GM12878 (cell line): ENCODE data around the gene ARFRP1. TPM values are rescaled to one million over a fixed set of nuclear protein-coding genes. Genes with fewer than 3 reads are reported as not detected.

ENCODE experiments used
- ATAC-seq: fragments of 200-7000 bp; cut with Tn5 transposase; 3 replicates; pipeline ENCODE4 v1.9.1; 2020; ENCODE audit warnings: mild to moderate bottlenecking, moderate library complexity
- BruUV-seq: library from RNA; stranded (reverse); fragments of 400-500 nt; replicated peaks from 2 replicates; lab custom pipeline; 2021; lab: Mats Ljungman, UMichigan
- CTCF ChIA-PET: fragments of 300-600 bp; sonication (Branson Sonifier 250); formaldehyde crosslinking; extraction: SDS; loops from one replicate; lab custom pipeline; 2021; ENCODE audit warnings: inconsistent platforms; lab: Yijun Ruan, JAX
- POLR2A ChIA-PET: fragments of 350-600 bp; formaldehyde crosslinking; extraction: SDS; loops from one replicate; lab custom pipeline; 2021; ENCODE audit warnings: inconsistent platforms; lab: Charles Lee
- RAD21 ChIA-PET: fragments of 300-600 bp; sonication (Branson Sonifier 250); formaldehyde crosslinking; loops from one replicate; lab custom pipeline; 2023; ENCODE audit warnings: antibody characterized with exemption; ENCODE audit not compliant: unreplicated experiment; lab: Charles Lee
- SMC1A ChIA-PET: fragments of 300-600 bp; sonication (Branson Sonifier 250); formaldehyde crosslinking; loops from one replicate; lab custom pipeline; 2023; ENCODE audit not compliant: unreplicated experiment, uncharacterized antibody; lab: Charles Lee
- DNase-seq: peaks from one replicate; pipeline ENCODE4 v3.0.0-alpha.2; 2011; ENCODE audit warnings: low read depth, low spot score
- FAIRE-seq: peaks from 3 replicates; lab custom pipeline; 2011; peaks lifted over from hg19 to GRCh38; lab: Jason Lieb, UNC
- H2AFZ ChIP-seq: 2 replicates; pipeline ENCODE4 v1.6.0; 2011; ENCODE audit warnings: low read depth, low read length, control low read depth; ENCODE audit not compliant: control insufficient read depth
- H3K27ac ChIP-seq: 2 replicates; pipeline ENCODE4 v1.5.1; 2011; ENCODE audit warnings: control low read depth; ENCODE audit not compliant: control insufficient read depth, insufficient read depth
- H3K27me3 ChIP-seq, 2 experiments: replicated peaks in 1 of 2; 2 replicates each; pipeline versions ENCODE4 v1.6.0 to v1.6.1; 2011; ENCODE audit warnings: low read length in 1 of 2; ENCODE audit not compliant: control insufficient read depth in 2 of 2, insufficient read depth in 2 of 2
- H3K36me3 ChIP-seq, 2 experiments: 2 replicates each; pipeline ENCODE4 v1.5.1; 2011; ENCODE audit warnings: low read length in 1 of 2; ENCODE audit not compliant: control insufficient read depth in 2 of 2, insufficient read depth in 2 of 2
- H3K4me1 ChIP-seq: 2 replicates; pipeline ENCODE4 v1.6.1; 2011; ENCODE audit warnings: mild to moderate bottlenecking, low read length, moderate library complexity, mixed read lengths; ENCODE audit not compliant: control insufficient read depth, insufficient read depth
- H3K4me2 ChIP-seq: 2 replicates; pipeline ENCODE4 v1.6.0; 2011; ENCODE audit warnings: control low read depth; ENCODE audit not compliant: control insufficient read depth, insufficient read depth
- H3K4me3 ChIP-seq: fragments of 200-600 bp; sonication (generic); 2 replicates; pipeline ENCODE4 v1.5.1; 2016
- H3K79me2 ChIP-seq: 2 replicates; pipeline ENCODE4 v1.6.0; 2011; ENCODE audit warnings: low read length; ENCODE audit not compliant: control insufficient read depth, insufficient read depth
- H3K9ac ChIP-seq: 2 replicates; pipeline ENCODE4 v1.8.0; 2011; ENCODE audit warnings: low read length, control low read depth, mixed read lengths; ENCODE audit not compliant: control insufficient read depth, insufficient read depth
- H3K9me3 ChIP-seq: replicated peaks from 3 replicates; pipeline ENCODE4 v1.5.1; 2011; ENCODE audit warnings: mild to moderate bottlenecking, low read length; ENCODE audit not compliant: control insufficient read depth, insufficient read depth
- H4K20me1 ChIP-seq: 2 replicates; pipeline ENCODE4 v1.6.0; 2011; ENCODE audit not compliant: control insufficient read depth, insufficient read depth
- ATF3 ChIP-seq: IDR thresholded peaks from 2 replicates; pipeline ENCODE4 v1.6.1; 2011; ENCODE audit warnings: low read depth, mild to moderate bottlenecking, low read length, moderate library complexity, borderline replicate concordance; ENCODE audit errors: extremely low read depth
- CHD2 ChIP-seq: IDR thresholded peaks from 2 replicates; pipeline ENCODE4 v1.6.1; 2011; ENCODE audit warnings: low read depth, low read length, improper control_type of control experiment, borderline replicate concordance
- CREM ChIP-seq: IDR thresholded peaks from 2 replicates; pipeline ENCODE4 v1.6.1; 2014; ENCODE audit warnings: antibody characterized with exemption, low read depth
- E2F4 ChIP-seq: IDR thresholded peaks from 2 replicates; pipeline ENCODE4 v1.6.1; 2012; ENCODE audit warnings: low read depth, low read length, improper control_type of control experiment
- LARP7 ChIP-seq: fragments of 450-650 bp; IDR thresholded peaks from 2 replicates; pipeline ENCODE4 v1.6.1; 2017; ENCODE audit warnings: mild to moderate bottlenecking
- MEF2B ChIP-seq: fragments of 450-650 bp; IDR thresholded peaks from 2 replicates; pipeline ENCODE4 v1.6.1; 2018; ENCODE audit warnings: mild to moderate bottlenecking, moderate library complexity; ENCODE audit not compliant: partially characterized antibody, poor library complexity, severe bottlenecking
- POLR2A ChIP-seq: IDR thresholded peaks from 2 replicates; pipeline ENCODE4 v1.6.1; 2011; ENCODE audit warnings: low read depth, mild to moderate bottlenecking, low read length
- POLR2AphosphoS5 ChIP-seq: IDR thresholded peaks from 2 replicates; pipeline ENCODE4 v1.6.1; 2011; ENCODE audit warnings: mild to moderate bottlenecking, low read length, inconsistent platforms
- POU2F2 ChIP-seq: IDR thresholded peaks from 3 replicates; pipeline ENCODE4 v1.6.1; 2011; ENCODE audit warnings: low read depth, mild to moderate bottlenecking, low read length, borderline replicate concordance
- RAD21 ChIP-seq: IDR thresholded peaks from 2 replicates; pipeline ENCODE4 v1.6.1; 2011; ENCODE audit warnings: mild to moderate bottlenecking, low read depth, low read length, moderate library complexity; ENCODE audit not compliant: insufficient read depth
- RELB ChIP-seq: fragments of 450-650 bp; IDR thresholded peaks from 2 replicates; pipeline ENCODE4 v1.6.1; 2017; ENCODE audit warnings: low read depth, mild to moderate bottlenecking, moderate library complexity
- SUZ12 ChIP-seq: fragments of 200-600 bp; sonication (generic); IDR thresholded peaks from one replicate; pipeline ENCODE4 v1.6.1; 2018; ENCODE audit warnings: antibody characterized with exemption, mild to moderate bottlenecking; ENCODE audit not compliant: unreplicated experiment
- TAF1 ChIP-seq: IDR thresholded peaks from 2 replicates; pipeline ENCODE4 v1.6.1; 2011; ENCODE audit warnings: mild to moderate bottlenecking, low read depth, low read length, borderline replicate concordance
- TCF12 ChIP-seq: IDR thresholded peaks from 2 replicates; pipeline ENCODE4 v1.6.1; 2011; ENCODE audit warnings: low read depth, mild to moderate bottlenecking, low read length
- ZNF687 ChIP-seq: fragments of 450-650 bp; IDR thresholded peaks from 2 replicates; pipeline ENCODE4 v1.6.1; 2017; ENCODE audit warnings: mild to moderate bottlenecking, moderate library complexity
- WGBS: methylation state at CpG from one replicate; pipeline ENCODE4 v1.1.6; 2016; ENCODE audit warnings: low lambda C conversion rate; ENCODE audit not compliant: insufficient replicate concordance, insufficient coverage; ENCODE audit errors: missing lambda C conversion rate; 5-methylcytosine and 5-hydroxymethylcytosine counted together
- in situ Hi-C: fragments of 300-500 bp; cut with MboI; formaldehyde crosslinking; loops from 9 replicates; pipeline ENCODE4 v1.14.3; 2018; ENCODE audit warnings: mixed read lengths
- intact Hi-C: fragments of 100-400 bp; cut with micrococcal nuclease; formaldehyde crosslinking; loops from one replicate; pipeline ENCODE4 v1.14.2; 2022; ENCODE audit not compliant: unreplicated experiment
- polyA plus RNA-seq, 11 experiments: library from polyadenylated mRNA; depleted of rRNA in 4 of 11; unstranded in 6 of 11; stranded (reverse) in 5 of 11; fragments of >200 nt; fragmentation: Nextera tagmentation in 4 of 11; fragmentation: Illumina TruSeq in 1 of 11; extraction: Ambion mirVana in 4 of 11; extraction: Trizol in 1 of 11; gene quantifications; 1 replicate in 1 of 11; 2 replicates in 10 of 11; pipeline versions ENCODE4 v1.2.1 to v1.2.3, GENCODE V29; 2011 to 2016; ENCODE audit warnings: inconsistent platforms in 2 of 11, missing spikeins in 2 of 11, low read depth in 1 of 11
- total RNA-seq, 4 experiments: library from RNA; depleted of rRNA in 3 of 4; stranded (reverse); fragments of >200 nt in 3 of 4; fragmentation: Illumina TruSeq in 1 of 4; extraction: Trizol in 1 of 4; gene quantifications; 2 replicates each; pipeline versions ENCODE4 v1.2.1 to v1.2.3, GENCODE V29; 2013 to 2021

The ARFRP1 gene
- total and polyA plus RNA-seq, 10 of the 15 experiments (the other 5 are each of a cell fraction or from before 2014, with no cell fraction given), result 0.37 to 71.7 (median 34.6) TPM

- Histone ChIP-seq H3K27ac (peak overlapping the region; percentile 72), H3K79me2 (peaks cover 17% of the 10 kb centered on the region), H3K27me3 (no peaks in the 10 kb centered on the region), H3K9me3 (no peaks in the 10 kb centered on the region), H3K4me1 (peaks cover 32% of the 10 kb centered on the region), H3K9ac (peak overlapping the region; percentile 77), H3K36me3 (peaks cover under 1 to 5% of the 10 kb centered on the region in 2 experiments; a peak in 3 of 4 replicates), H3K4me2 (peak overlapping the region; percentile 90), H4K20me1 (no peaks in the 10 kb centered on the region), H3K4me3 (peak overlapping the region; percentile 76), H2AFZ (peak overlapping the region; percentile 37)
- in situ Hi-C loops, result no loop called here
- ChIA-PET POLR2A (interaction anchor here (0.5 to 1.0 kb wide), 3 partner anchors 13 to 249 kb away, joined by 3 read pairs; no protein-coding TSS in a partner anchor), RAD21 (interaction anchor here (0.9 to 1.6 kb wide), 3 partner anchors 33 to 203 kb away, joined by 3 to 6 read pairs (median 5); partner anchors contain the start of genes ARFRP1, PTK6 and ZGPAT), CTCF (interaction anchor here (1.4 to 1.5 kb wide), 3 partner anchors 25 to 45 kb away, joined by 4 to 6 read pairs (median 5); no protein-coding TSS in a partner anchor), SMC1A (interaction anchor here (0.7 to 1.7 kb wide), 3 partner anchors 22 to 39 kb away, joined by 3 to 6 read pairs (median 5); partner anchors contain the start of genes ARFRP1 and ZGPAT)
- WGBS, result 34% methylated on average over 28 of the region's 29 CpGs
- FAIRE-seq (peak; percentile 27), ATAC-seq (peak; percentile 9; the same call in 2 of the 3 replicates), DNase-seq (no peak)
- intact Hi-C loops, result no loop called here
- BruUV-seq, result no TSS peak
- TF ChIP-seq CREM (no peak), ZNF687 (0 out of 2 replicates have a peak, but pooled peaks have one; percentile 1), POLR2AphosphoS5 (0 out of 2 replicates have a peak, but pooled peaks have one; percentile 22), LARP7 (no peak; the same call in 1 of the 2 replicates), ATF3 (no peak), POU2F2 (no peak), POLR2A (peak; percentile 26; the same call in 1 of the 2 replicates), SUZ12 (no peak), TAF1 (no peak), RAD21 (no peak), CHD2 (no peak), E2F4 (no peak), TCF12 (0 out of 2 replicates have a peak, but pooled peaks have one; percentile 5), RELB (no peak), MEF2B (no peak)
These were observed 33.0 kb upstream of the ARFRP1 start for GRCh38 chr20:63740627-63741353.
